Bronchial epithelial cell (primary cell): ENCODE data around the gene NNAT. TPM values are rescaled to one million over a fixed set of nuclear protein-coding genes. Genes with fewer than 3 reads are reported as not detected.

Experiments used
- DNase-seq: peaks from one replicate; pipeline ENCODE4 v3.0.0-alpha.2; 2010; ENCODE audit warnings: low read depth
- FAIRE-seq: peaks from 2 replicates; lab custom pipeline; 2011; peaks lifted over from hg19 to GRCh38; lab: Jason Lieb, UNC
- H3K27me3 ChIP-seq: 2 replicates; pipeline ENCODE4 v1.5.1; 2011; ENCODE audit warnings: low read length; ENCODE audit not compliant: control insufficient read depth, insufficient read depth
- H3K36me3 ChIP-seq: 2 replicates; pipeline ENCODE4 v1.5.1; 2011; ENCODE audit warnings: low read length; ENCODE audit not compliant: control insufficient read depth, insufficient read depth
- H3K4me3 ChIP-seq: 2 replicates; pipeline ENCODE4 v1.5.1; 2011; ENCODE audit warnings: mild to moderate bottlenecking, low read depth, low read length, control low read depth
- total RNA-seq: library from RNA; depleted of rRNA; stranded (reverse); fragments of >200 nt; gene quantifications from 2 replicates; pipeline ENCODE4 v1.2.1, GENCODE V29; 2014
- TF ChIP-seq, protein P1 (sequence below): IDR thresholded peaks from 2 replicates; pipeline ENCODE4 v1.5.1; 2011; ENCODE audit warnings: mild to moderate bottlenecking, moderate library complexity, low read length, control low read depth, inconsistent platforms; ENCODE audit not compliant: insufficient read depth, severe bottlenecking

The NNAT gene
- total RNA-seq, 1 donor from 2014 or later: not detected

DNA sequence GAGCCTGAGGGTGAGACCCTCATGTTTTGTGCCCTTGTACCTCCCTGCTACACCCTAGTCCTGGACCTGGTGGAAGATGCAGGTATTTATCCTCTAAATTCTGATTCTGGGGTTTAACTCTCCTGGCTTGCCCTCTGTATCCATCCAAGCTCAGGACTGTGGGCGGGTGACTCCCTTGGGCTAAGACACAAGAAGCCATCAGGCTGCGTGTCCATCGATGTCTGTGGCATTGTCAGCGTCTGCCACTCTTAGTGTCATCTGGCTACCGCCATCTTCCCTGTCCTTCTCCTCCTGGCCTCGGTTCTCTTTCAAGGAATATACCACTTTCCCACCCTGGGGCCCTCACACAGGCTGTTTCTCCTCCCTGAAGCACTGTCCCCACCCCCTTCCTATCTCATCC, 35.5 kb downstream of the NNAT start:
- TF ChIP-seq, protein P1, sequence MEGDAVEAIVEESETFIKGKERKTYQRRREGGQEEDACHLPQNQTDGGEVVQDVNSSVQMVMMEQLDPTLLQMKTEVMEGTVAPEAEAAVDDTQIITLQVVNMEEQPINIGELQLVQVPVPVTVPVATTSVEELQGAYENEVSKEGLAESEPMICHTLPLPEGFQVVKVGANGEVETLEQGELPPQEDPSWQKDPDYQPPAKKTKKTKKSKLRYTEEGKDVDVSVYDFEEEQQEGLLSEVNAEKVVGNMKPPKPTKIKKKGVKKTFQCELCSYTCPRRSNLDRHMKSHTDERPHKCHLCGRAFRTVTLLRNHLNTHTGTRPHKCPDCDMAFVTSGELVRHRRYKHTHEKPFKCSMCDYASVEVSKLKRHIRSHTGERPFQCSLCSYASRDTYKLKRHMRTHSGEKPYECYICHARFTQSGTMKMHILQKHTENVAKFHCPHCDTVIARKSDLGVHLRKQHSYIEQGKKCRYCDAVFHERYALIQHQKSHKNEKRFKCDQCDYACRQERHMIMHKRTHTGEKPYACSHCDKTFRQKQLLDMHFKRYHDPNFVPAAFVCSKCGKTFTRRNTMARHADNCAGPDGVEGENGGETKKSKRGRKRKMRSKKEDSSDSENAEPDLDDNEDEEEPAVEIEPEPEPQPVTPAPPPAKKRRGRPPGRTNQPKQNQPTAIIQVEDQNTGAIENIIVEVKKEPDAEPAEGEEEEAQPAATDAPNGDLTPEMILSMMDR: no peak
- Histone ChIP-seq H3K36me3 (no peaks in the 10 kb centered on the region), H3K27me3 (no peaks in the 10 kb centered on the region), H3K4me3 (no peak overlapping the region)
- no peak for FAIRE-seq
- DNase-seq: no peak

DNA sequence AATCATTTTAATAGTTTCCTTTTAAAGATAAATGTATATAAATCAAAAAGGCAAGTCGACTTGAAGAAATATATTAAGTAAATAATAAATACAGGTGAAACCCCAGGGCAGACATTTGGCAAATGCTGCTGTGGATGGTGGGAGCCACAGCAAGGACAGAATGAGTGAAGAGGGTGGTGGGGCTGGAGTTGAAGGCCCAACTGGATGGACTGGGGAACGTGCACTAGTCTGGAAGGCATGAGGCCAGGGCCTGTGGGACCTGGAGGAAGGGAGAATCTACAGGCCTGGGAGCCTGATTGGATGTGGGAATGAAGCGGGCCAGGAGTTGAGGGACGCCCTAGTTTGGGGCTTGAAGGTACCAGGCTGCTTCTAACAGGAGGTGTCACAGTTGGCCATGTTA, 37.3 kb downstream of the NNAT start:
- Histone ChIP-seq H3K27me3 (no peaks in the 10 kb centered on the region), H3K36me3 (no peaks in the 10 kb centered on the region), H3K4me3 (no peak overlapping the region)
- TF ChIP-seq, protein P1: no peak
- no peak for FAIRE-seq
- no peak for DNase-seq

DNA sequence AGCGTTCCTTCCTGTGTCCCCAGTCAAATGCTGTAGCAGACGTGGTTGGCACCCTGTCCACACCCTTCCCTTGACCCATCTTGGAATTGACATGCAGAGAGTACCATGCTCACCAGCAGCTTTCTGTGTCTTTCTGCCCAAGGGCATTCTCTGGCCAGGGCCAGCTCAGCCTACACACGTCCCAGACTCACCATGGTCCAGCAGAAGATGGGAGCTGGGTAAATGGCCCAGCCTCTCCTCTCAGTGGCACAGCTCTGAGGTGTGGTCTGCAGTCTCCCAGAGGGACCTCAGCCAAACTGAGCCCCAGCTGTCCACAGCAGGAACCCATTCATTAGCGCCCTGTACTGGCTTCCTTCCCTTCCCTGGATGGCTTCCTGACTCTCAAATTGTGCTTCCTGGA, 37.7 kb downstream of the NNAT start:
- H3K27me3 ChIP-seq: no peaks in the 10 kb centered on the region
- FAIRE-seq (no peak), DNase-seq (no peak)
- no peaks in the 10 kb centered on the region for H3K36me3 ChIP-seq
- no peak overlapping the region for H3K4me3 ChIP-seq
- TF ChIP-seq, protein P1: no peak

DNA sequence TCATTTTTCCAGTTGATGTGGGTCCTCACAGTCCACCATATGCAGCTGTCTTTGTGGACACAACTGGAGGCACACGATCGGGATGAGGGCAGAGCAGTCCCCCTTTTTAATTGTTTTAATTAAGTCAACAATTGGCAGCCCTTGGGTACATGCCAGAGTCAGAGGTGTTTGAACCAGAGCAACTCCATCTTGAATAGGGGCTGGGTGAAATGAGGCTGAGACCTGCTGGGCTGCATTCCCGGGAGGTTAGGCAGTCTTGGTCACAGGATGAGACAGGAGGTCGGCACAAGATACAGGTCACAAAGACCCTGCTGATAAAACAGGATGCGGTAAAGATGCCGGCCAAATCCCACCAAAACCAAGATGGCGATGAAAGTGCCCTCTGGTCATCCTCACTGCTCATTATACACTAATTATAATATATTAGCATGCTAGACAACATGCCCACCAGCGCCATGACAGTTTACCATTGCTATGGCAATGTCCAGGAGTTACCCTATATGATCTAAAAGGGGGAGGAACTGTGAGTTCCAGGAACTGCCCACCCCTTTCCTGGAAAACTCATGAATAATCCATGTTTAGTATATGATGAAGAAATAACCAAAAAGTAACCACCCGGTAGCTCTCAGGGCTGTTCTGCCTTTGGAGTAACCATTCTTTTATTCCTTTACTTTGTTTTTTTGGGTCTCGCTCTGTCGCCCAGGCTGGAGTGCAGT, 38.4 kb downstream of the NNAT start:
- DNase-seq (no peak), FAIRE-seq (no peak)
- Histone ChIP-seq H3K36me3 (no peaks in the 10 kb centered on the region), H3K4me3 (no peak overlapping the region), H3K27me3 (no peaks in the 10 kb centered on the region)
- TF ChIP-seq, protein P1: no peak

DNA sequence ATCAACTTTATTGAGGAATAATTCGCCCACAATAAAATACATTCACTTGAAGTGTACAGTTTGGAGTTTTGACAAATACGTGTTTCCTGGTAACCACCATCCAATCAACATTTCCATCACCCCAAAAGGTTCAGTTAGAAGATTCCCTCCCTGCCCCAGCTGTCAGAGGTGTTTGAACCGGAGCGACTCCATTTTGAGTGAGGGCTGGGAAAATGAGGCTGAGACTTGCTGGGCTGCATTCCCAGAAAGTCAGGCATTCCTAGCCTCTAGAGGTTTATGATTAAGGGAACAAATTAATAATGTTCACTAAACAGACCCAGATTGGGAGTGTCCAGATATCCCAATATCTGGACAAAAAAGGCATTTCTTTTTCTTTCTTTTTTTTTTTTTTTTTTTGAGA, 39.6 kb downstream of the NNAT start:
- TF ChIP-seq, protein P1: no peak
- DNase-seq (no peak), FAIRE-seq (no peak)
- Histone ChIP-seq H3K4me3 (no peak overlapping the region), H3K36me3 (no peaks in the 10 kb centered on the region), H3K27me3 (no peaks in the 10 kb centered on the region)
